Caki2 (cell line): Measurements from ENCODE around the gene ST8SIA6. TPM values are rescaled to one million over a fixed set of nuclear protein-coding genes. Genes with fewer than 3 reads are reported as not detected.
"Not testable (repeated sequence)": the region's sequence is repeated elsewhere in the genome, so short reads cannot be mapped to it uniquely, and the experiment has no call there.

ENCODE experiments used
- DNase-seq: peaks from one replicate; pipeline ENCODE4 v3.0.0-alpha.2; 2015; ENCODE audit warnings: low read depth
- in situ Hi-C: cut with HindIII; loops from 2 replicates; pipeline ENCODE4 v1.10.0; 2016; ENCODE audit warnings: low sequenced_read_pairs, low pct_unique_long_range_greater_than_20kb, mixed read lengths
- total RNA-seq: library from RNA; depleted of rRNA; stranded (reverse); fragments of >200 nt; shearing (Covaris generic); gene quantifications from 2 replicates; pipeline ENCODE4 v1.2.3, GENCODE V29; 2014; ENCODE audit warnings: low replicate concordance

The ST8SIA6 gene
- total RNA-seq, 1 experiment from 2014 or later = not detected

- DNase-seq = peak; percentile 3
- in situ Hi-C loops = no loop called here
These were observed 45.1 kb downstream of the ST8SIA6 start for GRCh38 chr10:17409170-17409733.

GRCh38 chr10:17407047-17407446 is 47.3 kb downstream of the ST8SIA6 start:
- no peak for DNase-seq
- in situ Hi-C loops = no loop called here

GRCh38 chr10:17406036-17406834 is 48.2 kb downstream of the ST8SIA6 start:
- in situ Hi-C loops = no loop called here
- DNase-seq = no peak

- DNase-seq = no peak
- in situ Hi-C loops = no loop called here
These were observed 51.2 kb downstream of the ST8SIA6 start for GRCh38 chr10:17403161-17403560.

GRCh38 chr10:17402040-17402439 is 52.4 kb downstream of the ST8SIA6 start:
- DNase-seq, in situ Hi-C loops: not testable (repeated sequence)

- no peak for DNase-seq
- in situ Hi-C loops = no loop called here
These were observed 58.4 kb downstream of the ST8SIA6 start for GRCh38 chr10:17396004-17396403.

GRCh38 chr10:17394854-17395253 is 59.5 kb downstream of the ST8SIA6 start:
- no peak for DNase-seq
- in situ Hi-C loops = no loop called here

- no peak for DNase-seq
- in situ Hi-C loops = no loop called here
These were observed 66.4 kb downstream of the ST8SIA6 start for GRCh38 chr10:17387861-17388503.

GRCh38 chr10:17386616-17387075 is 67.7 kb downstream of the ST8SIA6 start:
- in situ Hi-C loops = no loop called here
- DNase-seq = no peak

- no peak for DNase-seq
- in situ Hi-C loops = no loop called here
These were observed 68.4 kb downstream of the ST8SIA6 start for GRCh38 chr10:17386021-17386420.

GRCh38 chr10:17385066-17385465 is 69.3 kb downstream of the ST8SIA6 start:
- no peak for DNase-seq
- in situ Hi-C loops = no loop called here

- in situ Hi-C loops = no loop called here
These were observed 70.4 kb downstream of the ST8SIA6 start for GRCh38 chr10:17383801-17384555.

GRCh38 chr10:17381502-17382142 is 72.8 kb downstream of the ST8SIA6 start:
- no peak for DNase-seq
- in situ Hi-C loops = no loop called here

More at GRCh38 chr10:17383801-17384555, 70.4 kb downstream of the ST8SIA6 start:
- no peak for DNase-seq

GRCh38 chr10:17380888-17381287 is 73.5 kb downstream of the ST8SIA6 start:
- DNase-seq = no peak
- in situ Hi-C loops = no loop called here

- in situ Hi-C loops = no loop called here
- DNase-seq = no peak
These were observed 74.4 kb downstream of the ST8SIA6 start for GRCh38 chr10:17380016-17380415.

- in situ Hi-C loops = no loop called here
- DNase-seq = no peak
These were observed 75.2 kb downstream of the ST8SIA6 start for GRCh38 chr10:17379151-17379690.

GRCh38 chr10:17375936-17376584 is 78.3 kb downstream of the ST8SIA6 start:
- no peak for DNase-seq
- in situ Hi-C loops = no loop called here
